SIG-M5 treated with dmso at 0.1 percent for 504 hours (cell line): ENCODE measurements around the gene XXYLT1.

Experiments used
- DNase-seq: peaks from one replicate; lab custom pipeline; 2025; ENCODE audit not compliant: unreplicated experiment; lab: John Stamatoyannopoulos, UW

The XXYLT1 gene

GRCh38 chr3:195267096-195267495 is 3.9 kb downstream of the XXYLT1 start:
- DNase-seq, result no peak

- DNase-seq, result no peak
These were observed 4.5 kb downstream of the XXYLT1 start for GRCh38 chr3:195266428-195266827.

- DNase-seq, result no peak
These were observed 5.5 kb downstream of the XXYLT1 start for GRCh38 chr3:195265363-195265976.

GRCh38 chr3:195263925-195264600 is 6.9 kb downstream of the XXYLT1 start:
- no peak for DNase-seq

- DNase-seq, result peak; percentile 55
These were observed 7.6 kb downstream of the XXYLT1 start for GRCh38 chr3:195263193-195263924.

GRCh38 chr3:195261925-195262324 is 9.0 kb downstream of the XXYLT1 start:
- no peak for DNase-seq

- no peak for DNase-seq
These were observed 10.6 kb downstream of the XXYLT1 start for GRCh38 chr3:195260280-195260905.

GRCh38 chr3:195259475-195260279 is 11.3 kb downstream of the XXYLT1 start:
- DNase-seq, result peak; percentile 87

GRCh38 chr3:195259154-195259474 is 11.8 kb downstream of the XXYLT1 start:
- DNase-seq, result no peak

GRCh38 chr3:195258449-195259153 is 12.4 kb downstream of the XXYLT1 start:
- no peak for DNase-seq

GRCh38 chr3:195257454-195258448 is 13.2 kb downstream of the XXYLT1 start:
- no peak for DNase-seq

- DNase-seq, result no peak
These were observed 14.1 kb downstream of the XXYLT1 start for GRCh38 chr3:195256639-195257453.

GRCh38 chr3:195255571-195256501 is 15.1 kb downstream of the XXYLT1 start:
- DNase-seq, result no peak

GRCh38 chr3:195255176-195255500 is 15.8 kb downstream of the XXYLT1 start:
- no peak for DNase-seq

- no peak for DNase-seq
These were observed 16.3 kb downstream of the XXYLT1 start for GRCh38 chr3:195254454-195255175.

- DNase-seq, result no peak
These were observed 17.0 kb downstream of the XXYLT1 start for GRCh38 chr3:195253923-195254432.
